22Rv1 (cell line): ENCODE data around the gene SULT1A2.

Experiments
- H3K27ac ChIP-seq: fragments of 450-650 bp; 2 replicates; pipeline ENCODE4 v1.5.1; 2017
- ZFX ChIP-seq: fragments of 450-650 bp; IDR thresholded peaks from 2 replicates; pipeline ENCODE4 v1.6.1; 2017; ENCODE audit warnings: antibody characterized with exemption, borderline replicate concordance
- TF ChIP-seq, protein P1 (sequence below): fragments of 450-650 bp; IDR thresholded peaks from 2 replicates; pipeline ENCODE4 v1.5.1; 2017; ENCODE audit warnings: mild to moderate bottlenecking

SULT1A2 gene

DNA sequence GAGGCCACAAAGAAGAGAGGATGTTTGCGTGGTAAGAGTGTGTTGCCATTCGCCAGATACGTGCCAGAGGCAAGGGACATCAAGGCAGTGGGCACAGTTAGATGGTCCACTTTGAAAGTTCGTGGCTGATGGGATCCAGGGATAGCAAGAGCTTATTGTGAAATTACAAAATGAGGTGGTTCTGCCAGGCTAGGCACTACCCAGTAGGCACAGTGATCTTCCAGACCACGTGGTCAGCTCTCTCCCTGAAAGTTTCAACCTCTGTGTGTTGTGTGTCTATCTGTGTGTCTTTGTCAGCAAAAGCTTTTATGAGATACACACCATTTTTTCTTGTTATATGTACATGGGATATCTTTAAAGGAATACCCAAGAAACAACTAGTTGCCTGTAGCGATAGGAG is 33.6 kb downstream of the SULT1A2 start:
- H3K27ac ChIP-seq = no peak overlapping the region
- no peak for TF ChIP-seq ZFX
- TF ChIP-seq, protein P1, sequence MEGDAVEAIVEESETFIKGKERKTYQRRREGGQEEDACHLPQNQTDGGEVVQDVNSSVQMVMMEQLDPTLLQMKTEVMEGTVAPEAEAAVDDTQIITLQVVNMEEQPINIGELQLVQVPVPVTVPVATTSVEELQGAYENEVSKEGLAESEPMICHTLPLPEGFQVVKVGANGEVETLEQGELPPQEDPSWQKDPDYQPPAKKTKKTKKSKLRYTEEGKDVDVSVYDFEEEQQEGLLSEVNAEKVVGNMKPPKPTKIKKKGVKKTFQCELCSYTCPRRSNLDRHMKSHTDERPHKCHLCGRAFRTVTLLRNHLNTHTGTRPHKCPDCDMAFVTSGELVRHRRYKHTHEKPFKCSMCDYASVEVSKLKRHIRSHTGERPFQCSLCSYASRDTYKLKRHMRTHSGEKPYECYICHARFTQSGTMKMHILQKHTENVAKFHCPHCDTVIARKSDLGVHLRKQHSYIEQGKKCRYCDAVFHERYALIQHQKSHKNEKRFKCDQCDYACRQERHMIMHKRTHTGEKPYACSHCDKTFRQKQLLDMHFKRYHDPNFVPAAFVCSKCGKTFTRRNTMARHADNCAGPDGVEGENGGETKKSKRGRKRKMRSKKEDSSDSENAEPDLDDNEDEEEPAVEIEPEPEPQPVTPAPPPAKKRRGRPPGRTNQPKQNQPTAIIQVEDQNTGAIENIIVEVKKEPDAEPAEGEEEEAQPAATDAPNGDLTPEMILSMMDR = no peak

DNA sequence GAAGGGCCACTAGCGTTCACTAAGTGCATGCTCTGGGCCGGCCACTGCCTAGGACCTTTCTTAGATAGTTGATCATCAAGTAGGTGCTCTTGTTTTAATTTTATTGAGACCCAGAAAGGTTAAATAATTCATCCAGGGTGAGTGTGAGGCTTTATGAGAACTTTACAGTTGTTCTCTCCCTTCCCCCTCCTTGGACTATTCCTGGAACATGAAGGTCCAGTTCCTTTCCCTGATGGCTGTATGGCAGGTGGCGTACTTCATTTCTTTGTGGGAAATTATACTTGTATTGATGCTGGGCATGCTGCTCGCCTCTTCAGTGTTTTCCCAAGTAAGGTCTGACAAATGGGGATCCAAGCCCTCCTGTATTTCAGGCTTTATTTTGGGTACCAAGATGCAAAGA is 34.7 kb downstream of the SULT1A2 start:
- TF ChIP-seq, protein P1 = no peak
- TF ChIP-seq ZFX = no peak
- H3K27ac ChIP-seq = no peak overlapping the region

DNA sequence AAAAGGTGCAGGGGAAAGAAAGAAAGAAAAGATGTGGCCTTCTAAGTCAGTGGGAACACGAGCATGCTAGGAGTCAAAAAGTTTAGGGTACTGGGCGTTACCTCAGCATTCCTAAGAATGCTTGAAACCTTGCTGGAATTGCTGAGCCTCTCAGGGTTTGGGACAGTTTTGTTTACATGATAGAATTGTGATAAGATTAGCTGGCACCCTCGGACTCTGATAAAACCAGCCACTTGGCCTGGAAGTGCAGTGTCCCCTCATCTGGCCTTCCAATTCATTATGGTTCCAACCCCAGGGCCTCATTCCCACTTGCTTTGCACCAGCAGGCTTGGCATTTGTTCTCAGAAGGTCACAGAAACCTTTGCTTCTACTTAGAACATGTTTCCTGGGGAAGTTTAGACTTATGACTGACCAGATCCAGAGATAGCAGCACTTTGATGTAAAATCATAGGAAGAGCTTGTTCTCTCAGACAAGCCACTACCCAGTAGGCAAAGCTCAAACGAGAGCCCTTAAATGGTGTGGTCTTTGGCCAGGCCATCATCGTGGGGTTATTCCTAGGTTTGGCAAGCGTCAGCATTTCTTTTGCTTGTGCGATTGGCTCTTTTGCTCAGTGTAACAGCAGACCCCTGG is 35.2 kb downstream of the SULT1A2 start:
- H3K27ac ChIP-seq = no peak overlapping the region
- TF ChIP-seq ZFX = no peak
- TF ChIP-seq, protein P1 = no peak

DNA sequence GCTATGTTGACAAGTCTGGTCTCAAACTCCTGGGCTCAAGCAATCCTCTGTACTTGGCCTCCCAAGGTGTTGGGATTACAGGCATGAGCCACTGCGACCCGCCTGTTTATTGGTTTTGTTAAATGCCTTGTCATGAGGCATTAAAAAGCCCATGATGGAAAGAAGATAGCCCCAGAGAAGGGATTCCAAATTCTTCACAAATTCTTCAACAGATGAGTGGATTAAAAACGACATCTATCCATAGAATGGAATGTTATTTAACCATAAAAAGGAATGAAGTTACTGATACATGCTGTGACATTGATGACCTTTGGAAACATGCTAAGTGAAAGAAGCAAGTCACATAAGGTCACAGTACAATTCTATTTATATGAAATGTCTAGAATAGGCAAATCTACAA is 38.4 kb downstream of the SULT1A2 start:
- no peak for TF ChIP-seq ZFX
- TF ChIP-seq, protein P1 = no peak
- H3K27ac ChIP-seq = no peak overlapping the region

DNA sequence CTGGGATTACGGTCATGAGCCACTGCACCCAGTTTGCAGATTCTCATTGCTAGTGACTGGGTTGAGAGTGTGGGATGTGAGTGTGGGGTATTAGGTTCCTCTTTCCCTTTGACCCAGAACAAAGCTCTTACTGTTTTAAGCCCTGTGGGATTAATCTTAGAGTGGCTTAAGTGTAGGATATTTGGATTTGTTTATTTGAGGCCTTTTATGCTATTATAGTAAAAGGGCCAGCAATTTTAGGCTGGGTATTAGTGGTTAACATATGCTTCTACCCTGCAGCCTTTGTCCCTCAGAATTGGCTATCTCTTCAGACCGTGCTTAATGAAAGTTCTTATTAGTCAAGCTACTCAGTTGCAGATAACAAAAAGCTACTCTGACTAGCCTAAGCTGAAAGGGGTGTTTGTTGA is 39.9 kb downstream of the SULT1A2 start:
- TF ChIP-seq, protein P1 = no peak
- TF ChIP-seq ZFX = no peak
- no peak overlapping the region for H3K27ac ChIP-seq

DNA sequence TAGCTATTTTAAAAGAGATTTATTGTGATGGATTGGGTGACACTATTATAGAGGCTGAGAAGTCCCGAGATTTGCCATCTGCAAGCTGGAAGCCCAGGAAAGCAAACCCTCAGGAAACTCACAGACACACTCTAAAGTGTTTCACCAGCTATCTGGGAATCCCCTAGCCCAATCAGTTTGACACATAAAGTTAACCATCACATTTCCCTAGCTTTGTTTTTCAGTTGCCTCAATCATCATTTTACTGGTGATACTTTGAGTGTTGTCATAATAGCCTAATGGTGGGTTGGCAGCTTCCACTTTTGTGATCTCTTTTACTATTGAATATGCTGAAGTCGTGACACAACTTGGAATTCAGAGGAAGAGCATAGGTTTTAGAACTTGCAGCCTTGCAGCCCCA is 41.3 kb downstream of the SULT1A2 start:
- TF ChIP-seq ZFX = no peak
- TF ChIP-seq, protein P1 = no peak

DNA sequence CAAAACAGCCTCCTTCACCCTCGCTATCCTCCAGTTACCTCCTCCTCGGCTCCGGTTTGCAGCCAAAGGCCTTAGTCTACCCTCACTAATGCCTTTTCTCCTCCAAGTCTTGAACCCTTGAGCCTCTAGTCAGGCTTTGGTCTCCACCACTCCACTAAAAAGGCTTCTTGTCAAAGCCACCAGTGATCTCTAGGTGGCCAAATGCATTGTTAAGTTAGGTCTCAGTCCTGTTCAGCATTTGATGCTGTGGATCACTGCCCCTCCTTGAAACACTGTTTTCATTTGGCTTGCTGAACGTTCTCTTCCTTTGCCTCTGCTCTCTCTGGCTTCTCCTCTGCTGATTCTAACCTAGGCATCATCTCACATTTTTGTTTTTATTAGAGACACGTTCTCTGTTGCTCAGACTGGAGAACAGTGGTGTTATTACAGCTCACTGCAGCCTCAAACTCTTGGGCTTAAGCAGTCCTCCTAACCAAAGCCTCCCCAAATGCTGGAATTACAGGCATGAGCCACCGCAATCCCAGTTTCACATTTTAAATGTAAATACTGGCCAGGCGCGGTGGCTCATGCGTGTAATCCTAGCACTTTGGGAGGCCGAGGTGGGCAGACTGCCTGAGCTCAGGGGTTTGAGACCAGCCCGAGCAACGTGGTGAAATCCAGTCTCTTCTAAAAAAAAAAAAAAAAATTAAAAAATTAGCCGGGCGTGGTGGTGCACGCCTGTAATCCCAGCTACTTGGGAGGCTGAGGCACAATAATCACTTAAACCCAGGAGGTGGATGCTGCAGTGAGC is 42.0 kb downstream of the SULT1A2 start:
- TF ChIP-seq ZFX = no peak
- TF ChIP-seq, protein P1 = no peak
- H3K27ac ChIP-seq = peak overlapping the region; percentile 89

More for the DNA sequence above, 41.3 kb downstream of the SULT1A2 start:
- H3K27ac ChIP-seq = no peak overlapping the region
